ENCODE measurements around the gene RAB26. TPM values are rescaled to one million over a fixed set of nuclear protein-coding genes. Genes with fewer than 3 reads are reported as not detected.
"Not testable (repeated sequence)": the region's sequence is repeated elsewhere in the genome, so short reads cannot be mapped to it uniquely, and the experiment has no call there.

RAB26 gene, protein sequence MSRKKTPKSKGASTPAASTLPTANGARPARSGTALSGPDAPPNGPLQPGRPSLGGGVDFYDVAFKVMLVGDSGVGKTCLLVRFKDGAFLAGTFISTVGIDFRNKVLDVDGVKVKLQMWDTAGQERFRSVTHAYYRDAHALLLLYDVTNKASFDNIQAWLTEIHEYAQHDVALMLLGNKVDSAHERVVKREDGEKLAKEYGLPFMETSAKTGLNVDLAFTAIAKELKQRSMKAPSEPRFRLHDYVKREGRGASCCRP
- total RNA-seq (ENCODE audit: low replicate concordance), result 0.27 and 3.6 TPM in 2 replicates

DNA sequence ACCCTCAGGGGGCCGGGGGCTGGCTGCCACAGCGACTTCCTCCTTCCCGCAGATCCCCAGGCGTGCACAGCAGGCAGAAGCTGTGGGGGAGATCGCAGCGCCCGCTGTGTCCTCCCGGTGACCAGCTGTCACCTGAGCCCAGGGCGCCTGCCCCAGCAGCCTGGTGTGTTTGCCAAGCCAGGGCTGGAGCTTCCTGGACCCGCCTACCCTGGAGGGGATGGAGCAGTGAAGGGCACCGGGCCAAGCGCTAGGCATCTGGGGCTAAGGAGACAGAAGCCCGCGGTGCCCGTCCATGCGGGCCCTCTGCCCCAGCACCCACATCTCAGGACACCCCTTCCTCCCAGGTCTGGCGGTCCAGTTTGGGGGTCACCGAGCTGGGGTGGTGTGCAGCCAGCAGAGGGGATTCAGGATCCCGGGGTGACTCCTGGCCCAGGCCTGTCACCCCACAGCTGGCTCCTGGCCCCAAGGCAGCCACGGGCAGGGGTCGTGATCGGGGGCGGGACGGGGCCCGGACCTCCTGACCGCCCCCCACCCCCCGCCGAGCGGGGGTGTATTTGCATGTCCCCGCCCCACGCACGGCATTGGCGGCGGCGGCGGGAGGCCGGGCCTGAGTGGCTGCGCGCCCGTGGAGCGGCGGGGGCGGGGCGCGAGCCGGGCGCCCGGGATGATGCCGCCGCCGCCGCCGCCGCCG, at the start of gene RAB26:
Gene RAB26 (plus strand): TSS at position 645 of the 691 bp plus-strand sequence. CDS start 159 bp downstream, outside the sequence.
- TF ChIP-seq, protein P1, sequence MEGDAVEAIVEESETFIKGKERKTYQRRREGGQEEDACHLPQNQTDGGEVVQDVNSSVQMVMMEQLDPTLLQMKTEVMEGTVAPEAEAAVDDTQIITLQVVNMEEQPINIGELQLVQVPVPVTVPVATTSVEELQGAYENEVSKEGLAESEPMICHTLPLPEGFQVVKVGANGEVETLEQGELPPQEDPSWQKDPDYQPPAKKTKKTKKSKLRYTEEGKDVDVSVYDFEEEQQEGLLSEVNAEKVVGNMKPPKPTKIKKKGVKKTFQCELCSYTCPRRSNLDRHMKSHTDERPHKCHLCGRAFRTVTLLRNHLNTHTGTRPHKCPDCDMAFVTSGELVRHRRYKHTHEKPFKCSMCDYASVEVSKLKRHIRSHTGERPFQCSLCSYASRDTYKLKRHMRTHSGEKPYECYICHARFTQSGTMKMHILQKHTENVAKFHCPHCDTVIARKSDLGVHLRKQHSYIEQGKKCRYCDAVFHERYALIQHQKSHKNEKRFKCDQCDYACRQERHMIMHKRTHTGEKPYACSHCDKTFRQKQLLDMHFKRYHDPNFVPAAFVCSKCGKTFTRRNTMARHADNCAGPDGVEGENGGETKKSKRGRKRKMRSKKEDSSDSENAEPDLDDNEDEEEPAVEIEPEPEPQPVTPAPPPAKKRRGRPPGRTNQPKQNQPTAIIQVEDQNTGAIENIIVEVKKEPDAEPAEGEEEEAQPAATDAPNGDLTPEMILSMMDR (IDR thresholded peaks at IDR 0.05; ENCODE audit: insufficient read depth, low read length), result no peak
- no peak for DNase-seq (ENCODE audit: low read depth)
- peak within 1 kb of the TSS; percentile 53 for H3K4me3 ChIP-seq (ENCODE audit: low read depth, low read length)

DNA sequence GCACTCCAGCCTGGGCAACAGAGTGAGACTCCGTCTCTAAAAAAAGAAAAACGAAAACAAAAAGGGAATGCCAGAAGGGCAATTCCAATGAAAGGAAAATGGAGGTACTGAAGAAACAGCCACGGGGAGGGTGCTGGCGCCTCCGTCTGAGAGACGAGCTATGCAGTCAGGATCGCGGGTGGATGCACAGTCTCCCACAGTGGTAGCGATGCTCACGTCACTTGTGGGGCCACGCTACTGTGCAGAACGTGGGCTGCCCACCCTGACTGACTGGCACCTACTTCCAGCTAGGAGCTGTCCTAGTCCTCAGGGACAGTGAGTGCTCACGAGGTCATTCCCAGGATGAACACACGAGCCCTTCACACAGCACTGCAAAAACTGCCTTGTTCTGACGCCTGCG, 46.8 kb upstream of the RAB26 start:
- H3K4me3 ChIP-seq (ENCODE audit: low read depth, low read length); DNase-seq (ENCODE audit: low read depth): not testable (repeated sequence)

DNA sequence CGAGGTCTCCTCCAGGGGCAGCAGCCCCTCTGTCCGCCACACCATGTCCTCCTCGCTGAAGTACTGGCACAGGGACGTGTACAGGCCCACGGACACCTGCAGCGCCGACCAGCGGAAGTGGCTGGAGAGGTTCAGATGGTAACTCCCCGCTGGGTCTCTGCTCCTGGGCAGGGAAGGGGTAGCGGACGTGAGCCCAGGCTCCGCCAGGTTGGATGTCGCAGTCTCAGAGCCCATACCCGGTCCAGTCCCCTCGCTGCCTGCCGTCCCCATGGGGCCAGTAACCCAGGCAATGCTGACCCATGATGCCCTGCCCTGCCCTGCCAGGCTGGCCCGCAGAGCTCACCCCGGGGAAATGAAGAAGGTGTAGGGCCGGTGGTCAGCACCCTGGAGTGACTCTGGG, 46.0 kb upstream of the RAB26 start:
- TF ChIP-seq, protein P1 (IDR thresholded peaks at IDR 0.05; ENCODE audit: insufficient read depth, low read length), result no peak
- no peak for DNase-seq (ENCODE audit: low read depth)
- no peak overlapping the region for H3K4me3 ChIP-seq (ENCODE audit: low read depth, low read length)

DNA sequence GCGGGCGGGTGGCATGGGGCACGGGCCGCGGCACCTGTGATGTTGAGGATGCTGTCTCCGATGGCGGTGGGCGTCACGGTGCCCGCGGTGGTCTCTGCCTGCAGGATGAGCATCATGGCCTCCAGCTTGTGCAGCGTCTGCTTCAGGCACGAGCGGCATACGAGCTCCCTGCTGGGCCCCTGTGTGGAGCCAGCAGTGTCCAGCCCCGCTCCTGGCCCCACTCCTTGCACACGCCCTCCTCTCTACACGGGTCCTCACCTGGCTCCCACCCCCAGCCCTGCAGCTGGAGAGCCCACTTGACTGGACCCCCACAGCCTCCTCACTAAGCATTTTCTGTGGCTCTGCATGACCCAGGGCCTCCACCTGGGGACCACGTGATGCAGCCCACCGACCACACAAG, 44.0 kb upstream of the RAB26 start:
- DNase-seq (ENCODE audit: low read depth), result not testable (repeated sequence)

DNA sequence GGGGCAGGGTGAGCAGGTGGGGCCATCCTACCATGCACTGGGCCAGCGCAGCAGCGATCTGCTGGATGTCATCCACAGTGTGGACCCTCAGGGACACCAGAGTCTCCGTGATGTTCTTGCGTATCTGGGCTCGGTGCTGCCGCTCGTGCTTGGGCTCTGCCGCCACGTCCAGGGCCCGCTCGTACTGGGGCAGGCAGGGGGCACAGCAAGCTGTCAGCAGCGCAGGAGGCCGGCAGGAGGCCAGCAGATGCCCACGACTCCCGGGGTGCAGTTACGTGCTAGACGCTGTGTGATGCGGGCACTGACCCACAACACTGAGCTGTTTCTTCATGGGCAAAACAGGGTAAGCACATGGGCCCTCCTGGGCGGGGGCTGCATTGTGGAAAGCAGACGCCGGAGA, 43.1 kb upstream of the RAB26 start:
- H3K4me3 ChIP-seq (ENCODE audit: low read depth, low read length); DNase-seq (ENCODE audit: low read depth): not testable (repeated sequence)

More for the DNA sequence above, 44.0 kb upstream of the RAB26 start:
- H3K4me3 ChIP-seq (ENCODE audit: low read depth, low read length), result not testable (repeated sequence)

DNA sequence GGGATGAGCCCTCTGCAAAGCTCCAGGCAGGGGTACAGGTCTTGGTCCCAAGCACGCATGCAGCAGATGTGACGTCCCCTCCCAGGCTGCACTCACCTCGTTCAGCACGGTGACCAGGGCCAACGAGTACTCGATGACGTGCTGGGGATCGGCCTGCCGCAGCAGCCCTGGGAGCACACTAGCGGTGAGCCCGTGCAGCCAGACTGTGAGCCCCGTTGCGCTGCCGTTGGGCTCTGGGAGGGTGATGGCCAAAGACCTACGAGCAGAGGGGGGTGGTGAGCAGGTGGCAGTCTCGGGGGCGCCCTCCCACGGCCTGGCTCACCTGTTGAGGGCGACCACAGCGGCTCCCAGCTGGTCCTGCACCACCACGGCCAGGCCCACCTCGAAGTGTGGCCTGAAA, 42.7 kb upstream of the RAB26 start:
- not testable (repeated sequence) for H3K4me3 ChIP-seq (ENCODE audit: low read depth, low read length); DNase-seq (ENCODE audit: low read depth)

DNA sequence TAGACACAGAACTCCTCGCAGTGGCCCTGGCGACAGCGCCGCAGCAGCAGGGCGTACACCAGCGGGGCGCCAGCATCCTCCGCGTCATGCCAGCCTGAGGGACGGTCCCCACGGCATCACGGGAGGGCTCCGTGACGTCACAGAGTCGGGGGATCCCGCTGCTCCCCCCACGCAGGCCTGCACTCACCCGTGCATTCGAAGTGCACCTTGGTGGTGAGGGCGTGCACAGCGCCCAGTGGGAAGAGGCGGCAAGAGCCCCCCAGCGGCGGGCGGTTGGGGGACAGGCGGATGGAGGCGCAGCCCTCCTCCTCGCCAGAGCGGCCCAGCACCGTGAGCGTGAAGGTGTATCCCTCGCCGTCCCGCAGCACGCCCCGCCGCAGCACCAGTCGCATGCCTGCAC, 42.2 kb upstream of the RAB26 start:
- not testable (repeated sequence) for DNase-seq (ENCODE audit: low read depth); H3K4me3 ChIP-seq (ENCODE audit: low read depth, low read length)

DNA sequence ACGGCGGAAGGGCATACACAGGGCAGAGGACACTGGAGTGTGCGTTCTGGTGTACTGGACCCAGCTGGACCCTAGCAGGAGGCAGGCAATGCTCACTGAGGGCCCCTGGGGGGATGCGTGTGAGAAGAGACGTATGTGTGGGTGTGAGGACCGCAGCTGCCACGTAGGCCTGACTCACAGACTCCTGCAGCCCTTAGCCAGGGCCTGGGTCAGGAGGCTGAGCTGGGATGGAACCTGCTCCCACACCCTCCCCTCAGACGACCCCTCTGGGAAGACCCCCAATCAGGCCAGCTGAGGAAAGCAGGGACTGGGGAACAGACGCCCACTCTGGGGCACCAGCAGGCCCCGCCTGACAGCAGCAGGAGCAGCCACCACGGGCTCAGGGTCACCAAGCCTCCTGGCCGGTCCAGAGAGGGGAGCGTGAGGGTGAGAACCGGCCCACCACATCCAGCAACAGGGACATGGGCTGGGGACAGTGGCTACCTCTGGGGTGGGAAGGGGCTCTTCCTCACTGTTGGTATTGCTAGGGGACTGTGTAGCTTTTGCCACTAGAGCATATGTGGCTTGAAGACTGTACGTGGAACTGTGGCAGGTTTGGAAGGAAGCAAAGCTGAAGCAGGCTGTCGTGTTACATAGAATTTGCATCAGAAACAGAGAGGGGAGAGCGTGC, 41.2 kb upstream of the RAB26 start:
- not testable (repeated sequence) for H3K4me3 ChIP-seq (ENCODE audit: low read depth, low read length)
- peak; percentile 65 for DNase-seq (ENCODE audit: low read depth)

DNA sequence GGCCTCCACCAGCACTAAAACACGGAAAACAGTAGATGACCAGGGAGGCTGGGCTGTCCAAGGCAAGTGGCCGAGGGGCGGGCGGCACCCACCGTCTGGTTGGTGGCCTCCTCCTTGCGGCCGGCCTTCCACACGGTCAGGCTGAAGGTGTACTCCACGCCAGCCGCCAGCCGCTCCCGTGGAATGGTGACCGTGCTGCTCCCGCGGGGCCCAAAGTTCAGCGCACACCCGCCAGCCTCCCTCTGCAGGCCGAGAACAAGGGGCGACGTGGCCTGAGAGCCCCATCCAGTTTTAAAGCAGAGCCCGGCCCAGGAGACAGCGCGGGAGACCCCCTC, 40.7 kb upstream of the RAB26 start:
- H3K4me3 ChIP-seq (ENCODE audit: low read depth, low read length); DNase-seq (ENCODE audit: low read depth): not testable (repeated sequence)

DNA sequence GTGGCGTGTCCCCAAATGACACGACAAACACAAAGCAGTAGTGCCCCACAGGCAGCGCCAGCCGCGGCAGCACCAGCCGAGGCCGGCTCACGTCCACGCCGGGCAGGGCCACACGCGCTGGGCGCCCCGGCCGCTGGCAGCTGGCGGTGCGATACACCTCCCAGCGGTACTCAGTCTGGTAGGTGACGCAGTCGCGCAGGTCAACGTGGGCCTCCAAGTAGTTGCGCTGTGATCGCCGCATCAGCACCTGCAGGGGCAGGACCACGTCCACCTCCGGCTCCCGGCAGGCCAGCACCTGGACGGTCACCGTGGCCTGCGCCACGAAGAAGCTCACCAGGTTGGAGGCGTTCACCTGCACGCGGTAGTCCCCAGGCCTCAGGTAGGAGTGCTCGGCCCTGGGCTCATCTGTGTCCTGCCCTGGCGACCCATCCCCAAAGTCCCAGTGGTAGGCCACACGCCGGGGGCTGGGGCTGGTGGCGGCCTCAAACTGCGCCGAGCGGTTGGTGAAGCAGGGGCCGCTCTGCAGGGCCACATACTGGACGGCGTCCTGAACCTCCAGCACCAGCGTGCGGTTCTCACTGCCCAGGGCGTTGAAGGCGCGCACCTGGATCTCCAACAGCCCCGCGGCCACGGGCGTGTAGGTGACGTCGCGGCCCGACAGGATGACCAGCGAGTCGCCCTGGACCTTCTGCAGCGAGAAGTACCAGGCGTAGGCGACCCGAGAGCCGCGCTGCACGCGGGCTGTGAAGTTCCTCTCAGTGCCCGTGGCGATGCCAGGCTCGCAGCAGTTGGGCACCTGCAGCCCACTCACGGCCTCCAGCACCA, 39.8 kb upstream of the RAB26 start:
- DNase-seq (ENCODE audit: low read depth), result not testable (repeated sequence)

DNA sequence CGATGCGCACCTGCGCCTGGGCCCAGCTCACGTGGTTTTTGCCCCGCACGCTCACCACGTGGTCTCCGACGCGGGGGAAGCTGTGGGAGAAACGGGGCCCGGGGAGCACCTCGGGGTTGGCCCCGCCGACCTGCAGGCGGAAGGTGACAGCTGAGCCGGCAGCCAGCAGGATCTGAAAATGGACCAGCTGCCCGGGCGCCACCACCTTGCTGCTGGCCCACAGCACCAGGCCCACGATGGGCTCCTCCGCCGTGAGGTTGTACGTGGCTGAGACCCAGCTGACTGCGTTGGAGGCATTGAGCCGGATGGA, 39.2 kb upstream of the RAB26 start:
- not testable (repeated sequence) for DNase-seq (ENCODE audit: low read depth); H3K4me3 ChIP-seq (ENCODE audit: low read depth, low read length)

More for the DNA sequence above, 39.8 kb upstream of the RAB26 start:
- H3K4me3 ChIP-seq (ENCODE audit: low read depth, low read length), result not testable (repeated sequence)

DNA sequence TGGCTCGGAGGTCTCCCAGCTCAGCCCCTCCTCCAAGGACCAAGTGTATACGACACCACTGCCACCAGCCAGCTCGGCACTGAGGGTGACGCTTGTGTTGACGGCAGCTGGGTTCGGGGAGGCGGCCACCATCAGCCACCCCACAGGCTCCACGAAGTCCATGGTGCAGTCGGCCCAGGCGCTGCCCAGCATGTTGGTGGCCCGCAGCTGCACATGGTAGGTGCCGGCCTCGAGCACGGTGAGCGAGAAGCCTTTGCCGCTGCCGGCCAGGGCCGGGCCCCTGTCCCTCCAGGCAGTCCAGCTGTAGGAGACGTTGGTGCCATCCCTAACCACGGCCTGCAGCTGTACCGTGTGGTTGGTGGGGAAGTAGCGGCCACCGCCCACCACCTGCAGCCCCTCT, 38.6 kb upstream of the RAB26 start:
- not testable (repeated sequence) for DNase-seq (ENCODE audit: low read depth); H3K4me3 ChIP-seq (ENCODE audit: low read depth, low read length)

DNA sequence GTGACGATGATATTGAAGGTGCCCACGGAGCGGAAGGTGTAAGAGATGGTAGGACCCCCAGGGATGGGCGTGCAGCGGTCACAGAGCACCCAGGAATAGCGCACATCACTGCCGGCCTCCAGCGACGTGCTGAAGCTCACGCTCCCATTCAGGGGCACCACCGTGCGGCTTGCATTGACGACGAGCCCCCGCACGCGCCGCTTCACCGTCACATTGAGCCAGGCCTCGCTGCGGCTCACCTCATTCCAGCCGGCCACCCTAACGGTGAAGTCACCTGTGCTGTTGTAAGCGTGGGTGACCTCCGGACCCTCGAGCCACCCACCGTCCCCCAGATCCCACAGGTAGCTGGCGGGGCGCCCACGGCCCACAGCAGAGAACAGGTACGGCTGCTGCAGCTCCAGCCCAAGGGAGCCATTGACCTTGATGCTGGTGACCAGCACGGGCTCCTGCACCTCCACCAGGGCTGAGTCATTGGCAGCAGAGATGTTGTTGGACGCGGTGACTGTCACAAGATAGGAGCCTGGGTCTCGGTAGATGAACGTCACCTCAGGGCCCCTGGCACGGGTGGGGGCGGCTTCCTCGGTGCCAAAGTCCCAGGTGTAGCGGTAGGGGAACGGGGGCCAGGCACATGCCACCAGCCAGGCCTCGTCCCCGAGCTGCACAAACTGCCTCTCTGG, 38.0 kb upstream of the RAB26 start:
- DNase-seq (ENCODE audit: low read depth), result not testable (repeated sequence)

DNA sequence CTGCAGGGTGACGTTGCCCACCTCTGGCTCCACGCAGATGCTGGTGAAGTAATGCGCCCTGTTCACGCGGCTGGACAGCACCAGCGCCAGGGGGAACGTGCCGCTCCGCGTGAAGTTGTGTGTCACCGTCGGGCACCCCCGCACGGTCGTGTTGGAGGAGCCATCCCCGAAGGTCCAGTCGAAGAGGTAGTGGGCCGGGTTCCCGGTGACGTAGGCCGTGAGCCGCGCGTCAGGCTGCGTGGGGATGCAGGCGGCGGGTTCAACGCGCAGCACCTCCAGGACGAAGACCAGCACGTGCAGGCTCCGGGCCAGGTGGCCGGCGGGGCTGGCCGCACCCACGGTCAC, 37.4 kb upstream of the RAB26 start:
- not testable (repeated sequence) for H3K4me3 ChIP-seq (ENCODE audit: low read depth, low read length); DNase-seq (ENCODE audit: low read depth)

More for the DNA sequence above, 38.0 kb upstream of the RAB26 start:
- not testable (repeated sequence) for H3K4me3 ChIP-seq (ENCODE audit: low read depth, low read length)

DNA sequence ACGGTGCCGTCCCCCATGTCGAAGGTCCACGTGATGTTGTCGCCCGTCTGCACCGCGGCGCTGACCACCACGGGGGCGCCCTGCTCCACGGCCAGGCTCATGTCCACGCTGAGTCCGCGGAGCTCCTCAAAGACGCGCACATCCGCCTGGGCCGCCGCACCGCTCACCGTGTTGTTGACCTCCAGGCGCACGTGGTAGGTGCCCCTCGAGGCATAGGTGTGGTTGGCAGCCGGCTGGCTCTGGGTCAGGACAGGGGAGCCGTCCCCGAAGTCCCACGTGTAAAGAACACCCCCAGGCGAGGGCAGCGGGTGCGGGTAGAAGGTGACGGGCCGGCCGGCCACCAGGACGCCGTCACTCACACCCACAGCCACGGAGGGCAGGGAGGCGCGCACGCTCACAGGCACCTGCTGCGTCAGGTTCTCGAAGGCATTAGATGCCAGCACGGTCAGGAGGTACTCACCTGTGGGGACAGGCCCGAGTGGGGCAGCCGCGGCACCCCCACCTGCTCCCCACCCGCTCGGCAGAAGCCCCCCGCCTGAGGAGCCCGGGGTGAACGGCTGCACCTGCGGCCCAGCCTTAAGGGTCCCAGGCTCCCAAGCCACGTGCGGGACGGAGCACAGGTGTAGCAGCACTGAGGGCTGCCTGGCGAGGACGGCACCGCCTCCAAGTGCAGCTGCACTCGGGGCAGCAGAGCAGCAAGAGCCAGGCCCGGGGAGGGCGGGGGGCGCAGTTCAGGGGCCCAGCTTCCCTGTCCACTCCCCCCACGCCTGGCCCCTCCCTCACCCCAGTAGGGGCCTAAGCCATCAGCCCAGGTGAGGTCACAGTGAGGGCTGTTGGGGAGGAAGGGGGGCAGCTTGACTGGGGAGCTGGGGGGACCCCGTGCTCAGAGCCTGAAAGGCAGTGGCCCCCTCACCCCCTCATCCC, 36.8 kb upstream of the RAB26 start:
- DNase-seq (ENCODE audit: low read depth); H3K4me3 ChIP-seq (ENCODE audit: low read depth, low read length): not testable (repeated sequence)
